Head of caudate nucleus (tissue), 42 donors: ENCODE results near the gene USE1.

Experiments used
- DNase-seq, 42 donors: peaks; one replicate each; pipeline versions ENCODE4 v3.0.0 to v3.0.0-alpha.2; 2020 to 2021; ENCODE audit warnings: mixed read lengths in 7 of 42
- intact Hi-C: fragments of 100-400 bp; cut with DNase I; formaldehyde crosslinking; loops from one replicate; pipeline ENCODE4 v1.15.0; 2022

The USE1 gene

GRCh38 chr19:17246681-17247425 is 31.7 kb downstream of the USE1 start:
- peak in 10 of 42 donors; percentile 18 to 62 (median 40) for DNase-seq
- intact Hi-C loops: no loop called here

- intact Hi-C loops: no loop called here
- no peak for DNase-seq
These were observed 33.0 kb downstream of the USE1 start for GRCh38 chr19:17248011-17248776.

GRCh38 chr19:17249887-17250548 is 34.9 kb downstream of the USE1 start:
- intact Hi-C loops: no loop called here
- no peak for DNase-seq

- no peak for DNase-seq
These were observed 39.5 kb downstream of the USE1 start for GRCh38 chr19:17254636-17255035.

GRCh38 chr19:17255150-17255621 is 40.0 kb downstream of the USE1 start:
- no peak for DNase-seq
- intact Hi-C loops: no loop called here

More at GRCh38 chr19:17254636-17255035, 39.5 kb downstream of the USE1 start:
- intact Hi-C loops: no loop called here

- no peak for DNase-seq
- intact Hi-C loops: no loop called here
These were observed 41.0 kb downstream of the USE1 start for GRCh38 chr19:17256130-17256529.

- DNase-seq: no peak
- intact Hi-C loops: no loop called here
These were observed 44.1 kb downstream of the USE1 start for GRCh38 chr19:17259118-17259780.

GRCh38 chr19:17259934-17260333 is 44.8 kb downstream of the USE1 start:
- intact Hi-C loops: no loop called here
- no peak for DNase-seq

- peak in 40 of 42 donors; percentile 36 to 85 (median 66) for DNase-seq
- intact Hi-C loops: no loop called here
These were observed 45.7 kb downstream of the USE1 start for GRCh38 chr19:17260842-17261325.

- intact Hi-C loops: no loop called here
- DNase-seq: no peak
These were observed 47.4 kb downstream of the USE1 start for GRCh38 chr19:17262557-17262956.

- DNase-seq: no peak
- intact Hi-C loops: no loop called here
These were observed 48.8 kb downstream of the USE1 start for GRCh38 chr19:17263712-17264640.

- DNase-seq: no peak
- intact Hi-C loops: no loop called here
These were observed 49.5 kb downstream of the USE1 start, which contains the start of gene USHBP1 for GRCh38 chr19:17264641-17264979. Gene USHBP1, minus strand, starts transcription at chr19:17264745. Its CDS starts 446 bp downstream, at chr19:17264299.

GRCh38 chr19:17266026-17266425 is 50.9 kb downstream of the USE1 start:
- intact Hi-C loops: loop anchor here (5.0 kb wide), 2 partner anchors 39 to 41 kb away; partner anchors contain the start of genes DDA1, MRPL34 and OCEL1
- no peak for DNase-seq

- intact Hi-C loops: loop anchor here (5.0 kb wide), 2 partner anchors 39 to 41 kb away; partner anchors contain the start of genes DDA1, MRPL34 and OCEL1
- peak in 5 of 42 donors; percentile 11 to 32 (median 20) for DNase-seq
These were observed 51.4 kb downstream of the USE1 start for GRCh38 chr19:17266589-17266974.

GRCh38 chr19:17266975-17267788 is 52.0 kb downstream of the USE1 start, which contains the start of gene BABAM1:
Gene BABAM1, plus strand, starts transcription at chr19:17267443. Its CDS starts 1,364 bp downstream, at chr19:17268807.
- intact Hi-C loops: loop anchor here (5.0 kb wide), 2 partner anchors 40 kb away; partner anchors contain the start of genes DDA1, MRPL34 and OCEL1
- DNase-seq: peak; percentile 92 to 100 (median 98)

GRCh38 chr19:17268754-17269153 is 53.6 kb downstream of the USE1 start:
- no peak for DNase-seq
- intact Hi-C loops: loop anchor here (5.0 kb wide), 2 partner anchors 39 to 41 kb away; partner anchors contain the start of genes DDA1, MRPL34 and OCEL1
